OCI-LY3 (cell line): ENCODE results near the gene TMEM132A.

Experiments used
- EZH2phosphoT487 ChIP-seq: fragments of 200-600 bp; shearing (Covaris generic); IDR thresholded peaks from 2 replicates; pipeline ENCODE4 v1.6.1; 2018; ENCODE audit warnings: antibody characterized with exemption, mixed run types, low read depth
- TF ChIP-seq, protein P1 (sequence below): fragments of 200-600, 300-600 bp; sonication (generic); IDR thresholded peaks from 2 replicates; pipeline ENCODE4 v1.5.1; 2014; ENCODE audit warnings: antibody characterized with exemption, low read length, low read depth

DNA sequence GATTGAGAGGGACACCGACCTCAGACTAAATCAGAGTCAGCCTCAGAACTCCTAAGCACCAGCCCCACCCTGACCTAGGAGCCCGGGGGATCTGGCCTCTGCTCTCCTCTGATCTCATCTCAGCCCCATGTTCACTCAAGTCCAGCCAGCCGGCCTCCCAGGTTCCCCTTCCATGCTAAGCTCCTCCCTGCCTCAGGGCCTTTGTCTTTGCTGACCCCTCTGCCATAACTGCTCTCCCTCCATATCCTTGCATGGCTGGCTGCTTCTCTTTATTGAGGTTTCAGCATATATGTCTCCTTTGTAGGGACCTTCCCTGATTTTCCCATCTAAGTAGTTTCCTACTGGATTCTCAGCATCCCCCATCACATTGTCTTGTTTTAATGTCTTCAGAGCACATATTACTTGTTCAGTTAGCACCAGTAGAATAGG lies 28.5 kb downstream of the TMEM132A start:
- TF ChIP-seq, protein P1, sequence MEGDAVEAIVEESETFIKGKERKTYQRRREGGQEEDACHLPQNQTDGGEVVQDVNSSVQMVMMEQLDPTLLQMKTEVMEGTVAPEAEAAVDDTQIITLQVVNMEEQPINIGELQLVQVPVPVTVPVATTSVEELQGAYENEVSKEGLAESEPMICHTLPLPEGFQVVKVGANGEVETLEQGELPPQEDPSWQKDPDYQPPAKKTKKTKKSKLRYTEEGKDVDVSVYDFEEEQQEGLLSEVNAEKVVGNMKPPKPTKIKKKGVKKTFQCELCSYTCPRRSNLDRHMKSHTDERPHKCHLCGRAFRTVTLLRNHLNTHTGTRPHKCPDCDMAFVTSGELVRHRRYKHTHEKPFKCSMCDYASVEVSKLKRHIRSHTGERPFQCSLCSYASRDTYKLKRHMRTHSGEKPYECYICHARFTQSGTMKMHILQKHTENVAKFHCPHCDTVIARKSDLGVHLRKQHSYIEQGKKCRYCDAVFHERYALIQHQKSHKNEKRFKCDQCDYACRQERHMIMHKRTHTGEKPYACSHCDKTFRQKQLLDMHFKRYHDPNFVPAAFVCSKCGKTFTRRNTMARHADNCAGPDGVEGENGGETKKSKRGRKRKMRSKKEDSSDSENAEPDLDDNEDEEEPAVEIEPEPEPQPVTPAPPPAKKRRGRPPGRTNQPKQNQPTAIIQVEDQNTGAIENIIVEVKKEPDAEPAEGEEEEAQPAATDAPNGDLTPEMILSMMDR: no peak
- no peak for TF ChIP-seq EZH2phosphoT487
